ENCODE measurements around the gene DDX1.

DDX1 gene

GRCh38 chr2:15669375-15669910, 77.8 kb downstream of the DDX1 start:
- no peaks in the 10 kb centered on the region for H3K36me3 ChIP-seq (ENCODE audit: insufficient read depth, low read length)
- no peak overlapping the region for H2AFZ ChIP-seq (ENCODE audit: low read length)
- no peaks in the 10 kb centered on the region for H3K27me3 ChIP-seq (ENCODE audit: insufficient read depth, low read length, poor library complexity, severe bottlenecking)
- no peaks in the 10 kb centered on the region for H3K4me1 ChIP-seq (ENCODE audit: insufficient read depth, low read length, poor library complexity, severe bottlenecking)
- no peak overlapping the region for H3K9ac ChIP-seq (ENCODE audit: low read depth, low read length, poor library complexity, severe bottlenecking)
- no peaks in the 10 kb centered on the region for H3K9me2 ChIP-seq (replicated peaks; ENCODE audit: low read depth, low read length)
- H3K4me3 ChIP-seq (ENCODE audit: low read length, poor library complexity, severe bottlenecking) = no peak overlapping the region
- H4K20me1 ChIP-seq (ENCODE audit: insufficient read depth, low read length, poor library complexity, severe bottlenecking) = no peaks in the 10 kb centered on the region
- H3K79me2 ChIP-seq (ENCODE audit: insufficient read depth, low read length) = no peaks in the 10 kb centered on the region
- no peaks in the 10 kb centered on the region for H3K9me3 ChIP-seq (ENCODE audit: insufficient read depth, low read depth, low read length)
- no peak overlapping the region for H3K4me2 ChIP-seq (ENCODE audit: low read depth, low read length, poor library complexity, severe bottlenecking)
- no peaks in the 10 kb centered on the region for H3F3A ChIP-seq (ENCODE audit: low read depth)
- TF ChIP-seq CTCF (conservative IDR thresholded peaks at IDR 0.05; ENCODE audit: low read length) = no peak
- TF ChIP-seq EZH2phosphoT487 (IDR thresholded peaks at IDR 0.05; ENCODE audit: borderline replicate concordance) = no peak

- H3K27me3 ChIP-seq (ENCODE audit: insufficient read depth, low read length, poor library complexity, severe bottlenecking) = no peaks in the 10 kb centered on the region
- no peaks in the 10 kb centered on the region for H3K36me3 ChIP-seq (ENCODE audit: insufficient read depth, low read length)
- H3K9me3 ChIP-seq (ENCODE audit: insufficient read depth, low read depth, low read length) = no peaks in the 10 kb centered on the region
- no peak overlapping the region for H3K4me3 ChIP-seq (ENCODE audit: low read length, poor library complexity, severe bottlenecking)
- no peaks in the 10 kb centered on the region for H3K4me1 ChIP-seq (ENCODE audit: insufficient read depth, low read length, poor library complexity, severe bottlenecking)
- H3K9ac ChIP-seq (ENCODE audit: low read depth, low read length, poor library complexity, severe bottlenecking) = no peak overlapping the region
- H4K20me1 ChIP-seq (ENCODE audit: insufficient read depth, low read length, poor library complexity, severe bottlenecking) = no peaks in the 10 kb centered on the region
- H3K4me2 ChIP-seq (ENCODE audit: low read depth, low read length, poor library complexity, severe bottlenecking) = no peak overlapping the region
- no peaks in the 10 kb centered on the region for H3F3A ChIP-seq (ENCODE audit: low read depth)
- H3K79me2 ChIP-seq (ENCODE audit: insufficient read depth, low read length) = no peaks in the 10 kb centered on the region
- no peaks in the 10 kb centered on the region for H3K9me2 ChIP-seq (replicated peaks; ENCODE audit: low read depth, low read length)
- H2AFZ ChIP-seq (ENCODE audit: low read length) = no peak overlapping the region
- TF ChIP-seq CTCF (conservative IDR thresholded peaks at IDR 0.05; ENCODE audit: low read length) (no peak), EZH2phosphoT487 (IDR thresholded peaks at IDR 0.05; ENCODE audit: borderline replicate concordance) (no peak)
These were observed 78.8 kb downstream of the DDX1 start for GRCh38 chr2:15670469-15670868.

- H3K4me3 ChIP-seq (ENCODE audit: low read length, poor library complexity, severe bottlenecking) = no peak overlapping the region
- H3K27me3 ChIP-seq (ENCODE audit: insufficient read depth, low read length, poor library complexity, severe bottlenecking) = no peaks in the 10 kb centered on the region
- H3K9me2 ChIP-seq (replicated peaks; ENCODE audit: low read depth, low read length) = no peaks in the 10 kb centered on the region
These were observed 79.3 kb downstream of the DDX1 start for GRCh38 chr2:15670981-15671380.

More at GRCh38 chr2:15670981-15671380, 79.3 kb downstream of the DDX1 start:
- TF ChIP-seq CTCF (conservative IDR thresholded peaks at IDR 0.05; ENCODE audit: low read length) (no peak), EZH2phosphoT487 (IDR thresholded peaks at IDR 0.05; ENCODE audit: borderline replicate concordance) (no peak)
- Histone ChIP-seq H2AFZ (ENCODE audit: low read length) (no peak overlapping the region), H3K9ac (ENCODE audit: low read depth, low read length, poor library complexity, severe bottlenecking) (no peak overlapping the region), H4K20me1 (ENCODE audit: insufficient read depth, low read length, poor library complexity, severe bottlenecking) (no peaks in the 10 kb centered on the region), H3K79me2 (ENCODE audit: insufficient read depth, low read length) (no peaks in the 10 kb centered on the region), H3K9me3 (ENCODE audit: insufficient read depth, low read depth, low read length) (no peaks in the 10 kb centered on the region), H3K4me2 (ENCODE audit: low read depth, low read length, poor library complexity, severe bottlenecking) (no peak overlapping the region), H3K4me1 (ENCODE audit: insufficient read depth, low read length, poor library complexity, severe bottlenecking) (no peaks in the 10 kb centered on the region), H3F3A (ENCODE audit: low read depth) (no peaks in the 10 kb centered on the region), H3K36me3 (ENCODE audit: insufficient read depth, low read length) (no peaks in the 10 kb centered on the region)

Data from Loucy (cell line).